Measurements from ENCODE around the gene SRSF10. TPM values are rescaled to one million over a fixed set of nuclear protein-coding genes. Genes with fewer than 3 reads are reported as not detected.

Gene SRSF10
- total and polyA plus RNA-seq, 2 of the 8 experiments (the other 6 are each of a cell fraction or from before 2014, with no cell fraction given), result 155 to 194 TPM

GRCh38 chr1:23959461-23960290 lies 20.5 kb downstream of the SRSF10 start, which contains the start of gene PNRC2:
PNRC2 (plus strand) TSS chr1:23959828; CDS start chr1:23961458, 1,630 bp downstream.
- H3K4me1 ChIP-seq (replicated peaks in 1 of 4; ENCODE audit: control insufficient read depth in 3 of 4, insufficient read depth in 4 of 4, low read length in 3 of 4), result peaks cover 2 to 4% (median 3%) of the 10 kb centered on the region in 4 experiments; a peak in 6 of 7 replicates
- peak within 1 kb of the TSS; percentile 82 to 87 for H3K4me2 ChIP-seq (ENCODE audit: insufficient read depth in 1 of 2, low read depth in 2 of 2, low read length in 2 of 2)
- peaks cover 0 to 27% (median 2%) of the 10 kb centered on the region in 4 experiments; a peak in 3 of 8 replicates for H3K36me3 ChIP-seq (ENCODE audit: control insufficient read depth in 2 of 4, insufficient read depth in 4 of 4, low read length in 3 of 4)
- no peak within 1 kb of the TSS for H2BK20ac ChIP-seq (ENCODE audit: low read length)
- H3K4me3 ChIP-seq (ENCODE audit: extremely low read depth in 1 of 4, insufficient read depth in 2 of 4, low read depth in 3 of 4, low read length in 4 of 4), result peak within 1 kb of the TSS; percentile 53 to 90 (median 84)
- no peak within 1 kb of the TSS for H2BK120ac ChIP-seq (replicated peaks; ENCODE audit: low read depth, low read length)
- 1% methylated on average over 48 of the region's 84 CpGs; no CpG with 5 or more reads in 1 of the 2 experiments for WGBS, 2 experiments (ENCODE audit: extremely low coverage in 1 of 2, insufficient coverage in 1 of 2, insufficient read length in 1 of 2, insufficient replicate concordance in 2 of 2, low coverage in 1 of 2, low lambda C conversion rate in 2 of 2, missing lambda C conversion rate in 1 of 2)
- H3K9ac ChIP-seq (replicated peaks in 1 of 4; ENCODE audit: extremely low read depth in 1 of 4, low read depth in 3 of 4, low read length in 3 of 4), result peak within 1 kb of the TSS; percentile 93 to 99 (median 99)
- H3K56ac ChIP-seq (replicated peaks; ENCODE audit: insufficient read length, low read depth, low read length), result peak within 1 kb of the TSS; percentile 83
- H3K27ac ChIP-seq (ENCODE audit: low read depth, low read length), result peak within 1 kb of the TSS; percentile 99
- H3K27me3 ChIP-seq (replicated peaks in 1 of 4; ENCODE audit: control insufficient read depth in 3 of 4, extremely low read depth in 1 of 4, insufficient read depth in 3 of 4, low read length in 3 of 4), result no peaks in the 10 kb centered on the region
- peak within 1 kb of the TSS; percentile 73 for H3K4ac ChIP-seq (replicated peaks; ENCODE audit: insufficient read length, low read depth, low read length)
- H2AK5ac ChIP-seq (ENCODE audit: low read depth, low read length), result no peak within 1 kb of the TSS
- no peak within 1 kb of the TSS; the same call in 1 of the 2 replicates for H2BK12ac ChIP-seq (ENCODE audit: low read depth, low read length)
- no peaks in the 10 kb centered on the region for H3K79me1 ChIP-seq (ENCODE audit: low read depth, low read length)
- H4K91ac ChIP-seq (replicated peaks; ENCODE audit: insufficient read length, low read length), result peak within 1 kb of the TSS; percentile 75
- H3K9me3 ChIP-seq (ENCODE audit: insufficient read depth in 2 of 2, low read depth in 1 of 2, low read length in 1 of 2), result no peaks in the 10 kb centered on the region
- H4K5ac ChIP-seq (ENCODE audit: insufficient read length, low read depth, low read length), result peak within 1 kb of the TSS; percentile 89
- peak within 1 kb of the TSS; percentile 96 for H3K18ac ChIP-seq (ENCODE audit: extremely low read depth, low read length)
- H2BK15ac ChIP-seq (ENCODE audit: low read length), result 0 out of 2 replicates have a peak within 1 kb of the TSS, but pooled peaks have one; percentile 61
- DNase-seq (ENCODE audit: low read depth in 1 of 2, low spot score in 2 of 2), result peak; percentile 87 to 95
- peaks cover 0 to 15% of the 10 kb centered on the region in 2 experiments; a peak in 2 of 4 replicates for H3K79me2 ChIP-seq (ENCODE audit: control insufficient read depth in 1 of 2, insufficient read depth in 2 of 2, low read length in 2 of 2)
- peak within 1 kb of the TSS; percentile 99 for H2BK5ac ChIP-seq (ENCODE audit: low read depth, low read length)
- H3K23ac ChIP-seq (ENCODE audit: insufficient read length), result no peak within 1 kb of the TSS
- ChIA-PET CTCF (ENCODE audit: partially characterized antibody) (interaction anchor here (1.0 to 1.1 kb wide), 4 partner anchors 10 to 154 kb away, joined by 3 to 5 read pairs (median 4); no protein-coding TSS in a partner anchor), POLR2A (ENCODE audit: partially characterized antibody) (interaction anchor here (0.6 to 16.6 kb wide), 21 partner anchors 8 to 191 kb away, joined by 3 to 267 read pairs (median 4); partner anchors contain the start of genes FUCA1, GALE and SRSF10)
- peak within 1 kb of the TSS; percentile 14; the same call in 1 of the 2 replicates for H2AFZ ChIP-seq (ENCODE audit: low read length)
- H3K23me2 ChIP-seq (ENCODE audit: low read depth, low read length), result peaks cover 7% of the 10 kb centered on the region
- no peak within 1 kb of the TSS for H3K14ac ChIP-seq (ENCODE audit: insufficient read length)
- peak within 1 kb of the TSS; percentile 99 for H4K8ac ChIP-seq (ENCODE audit: extremely low read depth, insufficient read depth, low read length)
- FAIRE-seq, result no peak
- peaks cover 0 to 2% of the 10 kb centered on the region in 2 experiments for H4K20me1 ChIP-seq (replicated peaks in 1 of 2; ENCODE audit: control insufficient read depth in 1 of 2, insufficient read depth in 2 of 2, low read length in 2 of 2)
- no peak for TF ChIP-seq KDM5A (IDR thresholded peaks at IDR 0.05; ENCODE audit: low read length)
- peak; percentile 59; the same call in 1 of the 2 replicates for TF ChIP-seq EGR1 (IDR thresholded peaks at IDR 0.05; ENCODE audit: borderline replicate concordance, low read depth, low read length)
- TF ChIP-seq YY1 (IDR thresholded peaks at IDR 0.05; ENCODE audit: low read depth, low read length), result peak; percentile 99
- TF ChIP-seq RFX5 (IDR thresholded peaks at IDR 0.05; ENCODE audit: borderline replicate concordance, low read depth, low read length), result peak; percentile 94
- TF ChIP-seq MAFK (IDR thresholded peaks at IDR 0.05; ENCODE audit: low read depth, low read length), result no peak
- peak; percentile 78 for TF ChIP-seq POLR2AphosphoS5 (IDR thresholded peaks at IDR 0.05; ENCODE audit: low read depth, low read length)
- no peak for TF ChIP-seq SUZ12 (IDR thresholded peaks at IDR 0.05; ENCODE audit: low read length)
- 0 out of 2 replicates have a peak, but pooled peaks have one; percentile 26 for TF ChIP-seq CHD1 (IDR thresholded peaks at IDR 0.05; ENCODE audit: low read depth, low read length)
- TF ChIP-seq USF2 (IDR thresholded peaks at IDR 0.05; ENCODE audit: low read length), result 0 out of 2 replicates have a peak, but pooled peaks have one; percentile 2

Measured in H1 (cell line).